Dermis microvascular lymphatic vessel endothelial cell (primary cell): Measurements from ENCODE around the gene ARHGAP20. TPM values are rescaled to one million over a fixed set of nuclear protein-coding genes. Genes with fewer than 3 reads are reported as not detected.

ENCODE experiments used
- DNase-seq, 2 donors: peaks; one replicate each; pipeline versions ENCODE4 v3.0.0 to v3.0.0-alpha.2; 2010; ENCODE audit warnings: low read depth in 2 of 2
- total RNA-seq: library from RNA; depleted of rRNA; stranded (reverse); fragments of >200 nt; gene quantifications from 2 replicates; pipeline ENCODE4 v1.2.1, GENCODE V29; 2014

ARHGAP20 gene
- total RNA-seq, 1 donor from 2014 or later: 0.13 TPM

DNA sequence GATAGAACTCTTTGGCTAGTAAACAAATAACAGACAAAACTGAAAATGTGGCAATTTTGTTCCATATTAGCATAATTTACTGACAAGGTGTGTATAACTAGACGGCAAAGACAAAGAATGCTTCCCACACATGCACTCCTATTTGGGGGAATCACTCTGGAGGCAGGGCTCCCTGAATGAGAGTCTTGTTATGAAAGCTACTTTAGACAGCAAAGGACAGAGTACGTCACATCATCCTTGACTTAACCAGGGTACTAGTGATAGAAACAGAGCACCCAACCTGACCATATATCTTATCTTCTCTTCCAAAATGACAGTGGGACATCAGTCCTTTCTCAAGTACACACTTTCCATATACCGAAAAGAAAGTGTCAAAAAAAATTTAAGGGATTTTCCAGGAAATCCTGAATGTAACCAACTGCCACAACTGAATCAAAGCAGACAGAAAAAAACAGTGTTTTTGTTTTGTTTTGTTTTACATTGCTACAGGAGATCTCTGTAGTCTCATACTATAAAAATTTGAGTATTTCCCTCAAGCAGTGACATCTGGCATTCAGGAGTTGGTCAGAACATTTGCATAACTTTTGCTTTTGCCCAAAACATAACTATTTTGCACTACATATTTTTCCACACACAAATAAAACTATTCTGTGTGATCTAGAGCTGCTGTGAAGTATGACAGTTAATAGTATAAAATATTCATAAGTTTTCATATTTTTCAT is 98.9 kb downstream of the ARHGAP20 start:
- no peak for DNase-seq

DNA sequence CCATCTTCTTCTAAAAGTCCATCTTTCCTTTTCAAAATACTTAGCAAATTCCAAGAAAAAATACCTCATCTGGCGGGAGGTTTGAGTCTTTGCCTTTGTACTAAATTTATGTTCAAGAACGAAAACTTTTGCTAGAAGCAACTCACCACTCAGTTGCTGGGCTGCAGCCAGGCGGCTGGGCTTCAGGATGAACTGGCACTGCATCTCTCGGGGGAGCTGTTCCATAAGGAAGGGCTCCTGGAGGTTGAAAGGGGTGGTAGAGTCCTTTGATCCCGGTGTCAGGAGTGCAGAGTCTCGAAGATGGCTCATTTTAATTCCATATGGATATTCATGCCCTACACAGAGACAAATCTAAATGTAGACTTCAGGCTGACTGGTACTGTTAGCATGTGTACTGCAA is 105.8 kb downstream of the ARHGAP20 start:
- DNase-seq: no peak

DNA sequence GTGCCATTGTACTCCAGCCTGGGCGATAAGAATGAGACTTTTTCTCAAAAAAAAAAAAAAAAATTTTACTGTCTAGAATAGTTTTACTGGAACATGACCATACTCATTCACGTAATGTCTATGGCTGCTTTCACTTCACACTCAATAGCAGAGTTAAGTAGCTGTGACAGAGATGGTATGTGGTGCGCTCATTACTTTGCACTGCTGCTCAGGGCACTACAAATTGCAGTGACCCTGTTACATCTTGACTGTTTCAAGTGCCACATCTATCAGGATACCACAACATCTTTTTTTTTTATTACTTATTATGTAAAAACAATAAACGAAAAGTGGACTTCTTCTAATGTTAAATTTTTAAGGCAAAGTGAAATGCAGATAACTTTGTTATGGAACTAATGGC is 110.3 kb downstream of the ARHGAP20 start:
- no peak for DNase-seq

GRCh38 chr11:110600322-110600721 is 111.9 kb downstream of the ARHGAP20 start:
- DNase-seq: no peak

- DNase-seq: no peak
These were observed 113.0 kb downstream of the ARHGAP20 start for GRCh38 chr11:110599207-110599606.

GRCh38 chr11:110598725-110599124 is 113.5 kb downstream of the ARHGAP20 start:
- no peak for DNase-seq

DNA sequence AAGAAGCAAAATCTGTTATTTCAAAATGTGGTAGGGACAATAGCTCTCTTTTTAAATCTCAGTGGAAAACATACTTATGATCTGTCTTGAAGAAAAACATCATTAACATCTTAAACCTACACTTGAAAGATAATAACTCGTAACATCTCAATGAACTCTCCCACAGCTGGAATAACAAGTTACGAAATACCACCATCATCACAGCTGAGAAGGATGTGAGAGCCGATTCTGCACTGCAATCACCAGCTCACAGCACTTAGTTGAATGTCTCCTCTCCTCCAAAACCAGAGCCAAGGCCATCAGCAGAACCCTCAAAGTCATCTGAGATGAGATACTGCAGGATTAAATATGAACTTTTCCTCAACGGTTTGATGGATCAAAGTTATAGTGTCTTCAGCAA is 124.3 kb downstream of the ARHGAP20 start:
- DNase-seq: no peak

GRCh38 chr11:110587129-110587528 is 125.1 kb downstream of the ARHGAP20 start:
- DNase-seq: no peak

DNA sequence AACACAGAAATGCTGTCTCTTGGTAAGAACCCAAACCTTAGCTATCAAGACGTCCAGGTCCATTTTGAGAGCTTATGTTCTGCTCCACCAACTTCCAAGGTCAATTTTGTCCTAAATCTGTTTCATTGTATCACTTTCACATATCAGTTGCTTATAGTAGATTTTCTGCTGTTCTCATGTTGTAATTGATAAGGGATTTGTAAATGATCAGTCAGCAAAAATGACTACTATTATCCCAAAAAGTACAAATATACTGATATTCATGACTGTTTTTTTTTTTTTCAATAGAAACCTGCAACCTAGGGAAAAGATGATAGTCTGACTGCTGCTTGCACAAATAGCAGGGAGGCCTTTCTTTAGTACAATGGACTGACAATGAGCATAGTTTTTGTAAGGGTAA is 128.1 kb downstream of the ARHGAP20 start:
- no peak for DNase-seq

- no peak for DNase-seq
These were observed 129.4 kb downstream of the ARHGAP20 start for GRCh38 chr11:110582728-110583432.

DNA sequence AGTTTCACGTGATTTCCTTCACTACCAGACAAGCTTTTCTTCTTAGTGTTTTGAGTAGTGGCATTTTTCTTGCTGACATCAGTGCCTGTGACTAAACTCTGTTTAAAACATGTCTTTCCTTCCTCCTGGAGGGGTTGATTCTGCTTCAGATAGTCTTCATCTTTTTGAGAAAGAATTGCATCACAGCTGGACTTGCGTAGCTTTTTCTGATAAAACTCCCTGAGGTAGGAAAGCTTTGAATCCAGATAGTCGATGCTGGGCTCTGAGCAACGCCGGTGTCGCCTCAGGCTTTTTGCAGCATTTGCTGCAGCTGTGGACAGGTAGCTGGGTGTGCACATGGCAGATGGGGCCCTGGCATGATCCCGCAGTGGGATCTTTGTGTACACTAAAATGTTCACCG is 131.7 kb downstream of the ARHGAP20 start:
- DNase-seq: no peak

DNA sequence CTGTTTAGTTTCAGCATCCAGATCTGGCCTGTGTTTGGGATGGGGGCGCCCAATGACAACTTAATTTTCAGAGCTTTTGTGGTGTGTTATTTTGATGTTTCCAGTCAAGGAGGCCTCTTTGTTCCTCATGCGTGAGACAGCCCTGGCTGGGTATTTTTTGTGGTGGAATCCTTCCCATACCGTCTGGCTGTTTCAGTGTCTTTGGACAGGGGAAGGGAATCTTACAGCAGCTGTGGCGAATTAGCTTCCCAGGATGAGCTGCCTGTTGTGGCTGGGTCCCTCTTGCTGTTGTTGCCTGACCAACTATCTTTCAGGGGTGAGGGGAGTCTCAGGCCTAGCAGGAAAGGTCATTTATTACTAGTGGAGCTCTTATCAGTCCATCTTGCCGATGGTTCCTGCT is 138.8 kb downstream of the ARHGAP20 start:
- no peak for DNase-seq

DNA sequence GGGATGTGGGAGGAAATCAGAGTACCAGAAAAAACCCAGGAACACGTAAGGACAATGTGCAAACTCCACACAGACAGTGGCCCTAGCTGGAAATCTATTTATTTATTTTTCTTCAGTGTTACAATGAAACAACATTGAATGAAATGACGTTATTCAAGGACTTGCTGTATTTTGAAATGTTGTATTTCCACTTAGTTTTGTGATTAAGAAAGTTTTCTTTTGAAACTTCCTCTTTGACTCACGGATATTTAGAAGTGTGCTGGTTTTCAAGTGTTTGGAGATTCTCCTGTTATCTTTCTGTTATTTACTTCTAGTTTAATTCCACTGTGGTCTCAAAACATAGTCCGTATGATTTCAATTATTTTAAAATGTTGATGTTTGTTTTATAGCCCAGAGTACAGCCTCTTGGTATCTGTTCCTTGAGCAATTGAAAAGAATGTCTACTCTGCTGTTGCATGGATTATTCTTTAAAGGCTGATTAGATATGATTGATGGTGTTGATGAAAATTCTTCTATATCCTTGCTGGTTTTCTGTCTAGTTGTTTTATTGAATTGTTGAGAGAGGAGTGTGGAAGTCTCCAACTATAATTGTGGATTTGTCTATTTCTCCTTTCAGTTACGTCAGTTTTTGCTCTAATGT is 141.0 kb downstream of the ARHGAP20 start:
- no peak for DNase-seq

DNA sequence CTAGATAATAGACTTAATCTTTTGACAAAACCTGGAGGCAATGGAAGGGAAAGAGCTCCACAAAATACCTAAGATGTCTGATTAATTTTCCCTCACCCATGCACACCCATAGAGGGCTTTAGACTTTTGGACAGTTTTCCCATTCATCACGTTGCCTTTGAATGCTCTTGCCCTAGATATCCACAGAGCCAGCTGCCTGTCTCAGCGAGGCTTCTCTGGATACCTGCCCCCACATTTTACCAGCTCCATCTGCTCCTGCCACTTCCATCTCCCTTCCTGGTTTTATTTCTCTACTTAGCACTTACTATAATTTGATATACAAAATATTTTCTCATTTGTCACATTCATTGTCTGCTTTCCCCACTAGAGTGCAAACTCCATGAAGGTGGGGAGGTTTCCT is 145.7 kb downstream of the ARHGAP20 start:
- DNase-seq: no peak

DNA sequence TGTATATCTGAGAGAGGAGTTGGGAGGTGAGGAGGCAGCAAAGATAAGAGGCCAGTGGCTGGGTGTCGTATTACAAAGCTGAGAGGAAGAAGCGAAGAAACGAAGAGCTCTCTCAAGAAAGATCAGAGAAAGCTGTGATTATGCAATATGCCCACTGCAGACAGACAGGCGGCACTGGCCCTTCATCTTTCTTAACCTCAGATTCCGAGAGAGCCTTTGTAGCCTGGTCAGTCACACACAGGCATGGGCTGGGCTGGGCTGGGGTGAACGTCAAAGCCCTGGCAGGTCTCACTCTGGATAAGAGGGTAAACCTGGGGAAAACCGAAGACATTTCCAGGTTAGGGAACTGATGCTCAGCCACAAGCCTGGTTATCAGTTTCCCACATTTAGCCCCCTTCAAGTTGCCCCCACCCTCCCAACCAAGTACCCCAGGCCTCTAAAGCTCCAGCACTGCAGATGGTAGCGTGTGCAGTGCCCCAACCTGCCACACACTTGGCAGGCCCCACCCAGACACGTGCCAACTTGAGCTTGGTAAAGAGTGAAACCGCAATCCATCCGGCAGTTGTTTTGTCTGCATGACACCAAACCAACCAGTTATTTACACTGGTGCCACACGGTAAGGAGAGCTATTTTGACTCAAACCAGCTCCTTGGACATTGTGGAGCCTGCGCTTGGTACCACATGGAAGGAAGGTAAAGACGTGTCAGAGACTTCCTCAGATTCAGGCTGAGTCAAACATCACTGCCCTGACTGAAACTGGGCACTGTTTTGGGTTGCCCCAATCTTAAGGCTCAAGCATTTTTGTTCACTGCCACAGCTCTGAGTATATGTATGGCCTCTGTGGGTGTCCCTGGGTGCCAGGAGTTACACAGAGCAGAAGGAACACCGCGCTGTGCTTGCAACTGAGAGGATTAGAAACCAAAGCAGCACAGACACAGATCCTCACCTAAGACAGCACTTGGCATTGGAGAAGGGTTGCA is 146.6 kb downstream of the ARHGAP20 start:
- DNase-seq: no peak

GRCh38 chr11:110564676-110565356 is 147.4 kb downstream of the ARHGAP20 start:
- no peak for DNase-seq

DNA sequence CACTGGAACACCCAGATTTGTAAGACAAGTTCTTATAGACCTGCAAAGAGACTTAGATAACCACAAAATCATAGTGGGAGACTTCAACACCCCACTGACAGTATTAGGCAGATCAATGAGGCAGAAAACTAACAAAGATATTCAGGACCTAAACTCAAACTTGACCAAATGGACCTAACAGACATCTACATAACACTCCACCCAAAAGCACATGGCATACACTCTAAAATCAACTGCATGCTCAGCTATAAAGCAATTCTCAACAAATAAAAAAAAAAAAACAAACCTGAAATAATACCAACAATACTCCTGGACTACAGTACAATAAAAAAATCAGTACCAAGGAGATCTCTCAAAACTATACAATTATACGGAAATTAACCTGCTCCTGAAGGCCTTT is 167.5 kb downstream of the ARHGAP20 start:
- no peak for DNase-seq

DNA sequence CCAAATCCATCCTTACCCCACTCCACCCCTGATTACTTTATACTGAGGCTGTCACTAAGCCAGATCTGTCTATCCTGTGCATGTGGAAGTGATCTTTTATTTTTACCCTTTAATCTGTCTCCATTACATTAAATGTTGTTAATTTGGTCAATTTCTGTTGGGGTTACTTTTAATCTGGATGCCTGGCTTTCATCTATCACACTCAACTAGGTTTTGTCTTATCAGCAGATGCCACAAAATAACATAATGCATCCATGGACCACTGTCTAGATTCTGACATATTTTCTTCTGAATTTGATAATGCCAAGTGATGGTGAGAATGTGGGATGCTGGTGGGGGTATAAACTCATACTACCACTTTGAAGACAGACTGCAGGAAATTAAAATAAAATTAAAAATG is 174.1 kb downstream of the ARHGAP20 start:
- DNase-seq: no peak

DNA sequence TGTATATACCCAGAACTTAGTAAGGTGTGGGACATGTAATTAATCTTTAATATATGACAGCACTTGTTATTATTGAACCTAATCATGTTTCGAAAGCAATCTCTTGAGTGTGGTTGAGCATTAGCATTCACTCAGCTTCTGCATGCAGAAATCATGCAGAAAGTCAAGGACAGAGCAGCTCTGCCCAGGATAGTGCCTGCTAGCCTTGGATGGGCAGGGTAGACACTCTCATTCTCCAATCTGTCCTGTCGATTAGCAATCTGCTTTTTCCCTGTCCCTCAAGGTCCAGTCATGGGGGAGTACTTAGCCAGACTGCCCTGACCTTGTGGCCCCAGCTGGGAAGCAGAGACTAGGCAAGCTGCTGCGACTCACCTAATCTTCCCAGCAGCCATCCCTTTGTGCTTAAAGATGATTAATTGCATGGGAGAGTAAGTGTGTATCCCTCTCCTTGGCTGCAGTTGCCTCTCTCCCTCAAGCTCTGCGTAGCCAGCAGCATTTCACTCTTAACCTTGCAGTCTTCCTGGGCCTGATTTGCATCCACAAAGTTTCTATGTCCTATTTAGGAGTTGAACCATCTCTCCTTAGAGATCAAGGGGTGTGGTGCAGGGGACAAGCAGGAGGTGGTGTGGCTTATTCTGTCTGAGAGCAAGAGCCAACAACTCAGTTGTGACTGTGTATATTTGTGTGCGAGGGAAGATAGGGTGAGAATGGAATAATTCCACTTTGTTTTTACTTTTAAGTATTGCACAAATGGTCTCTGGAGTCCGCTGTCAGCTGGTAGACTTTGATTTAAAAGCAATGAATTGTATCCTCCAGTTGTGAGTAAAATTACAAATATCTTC is 181.1 kb downstream of the ARHGAP20 start:
- no peak for DNase-seq

DNA sequence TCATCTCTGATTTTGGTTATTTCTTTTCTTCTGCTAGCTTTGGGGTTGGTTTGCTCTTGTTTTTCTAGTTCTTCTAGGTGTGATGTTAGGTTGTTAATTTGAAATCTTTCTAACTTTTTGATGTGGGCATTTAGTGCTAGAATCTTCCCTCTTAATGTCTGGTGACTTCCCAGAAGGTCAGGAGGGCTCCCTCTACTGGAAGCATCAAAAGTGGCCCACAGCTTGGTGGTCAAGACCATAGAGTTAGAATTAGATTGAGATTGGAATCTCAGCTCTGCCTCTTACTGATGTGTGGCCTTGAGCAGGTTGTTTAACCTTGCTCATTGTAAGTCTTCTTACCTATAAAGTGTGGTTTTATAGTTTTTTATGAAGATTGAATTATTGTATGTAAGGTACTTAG is 183.2 kb downstream of the ARHGAP20 start:
- DNase-seq: peak in 1 of 2 donors; percentile 27
